Left ventricle myocardium inferior (tissue), 1 donor: ENCODE results near the gene HES2. TPM values are rescaled to one million over a fixed set of nuclear protein-coding genes. Genes with fewer than 3 reads are reported as not detected.

Experiments
- DNase-seq: peaks from one replicate; pipeline ENCODE4 v3.0.0-alpha.2; 2020
- H3K27ac ChIP-seq: fragments of 200-600 bp; replicated peaks from 2 replicates; pipeline ENCODE4 v1.8.0; 2021
- H3K27me3 ChIP-seq: fragments of 200-600 bp; 2 replicates; pipeline ENCODE4 v1.8.0; 2021; ENCODE audit warnings: low read depth
- H3K36me3 ChIP-seq: fragments of 200-600 bp; 2 replicates; pipeline ENCODE4 v1.8.0; 2021
- H3K4me1 ChIP-seq: fragments of 200-600 bp; 2 replicates; pipeline ENCODE4 v1.8.0; 2021
- H3K4me3 ChIP-seq: fragments of 200-600 bp; 2 replicates; pipeline ENCODE4 v1.8.0; 2021; ENCODE audit warnings: mild to moderate bottlenecking, moderate library complexity
- H3K9me3 ChIP-seq: fragments of 200-600 bp; replicated peaks from 2 replicates; pipeline ENCODE4 v1.8.0; 2021
- intact Hi-C: fragments of 100-400 bp; cut with micrococcal nuclease; formaldehyde crosslinking; loops from one replicate; pipeline ENCODE4 v1.11.0; 2022
- total RNA-seq: library from RNA; stranded (reverse); fragmentation: NEBNext Ultra II Directional; extraction: Animal tissue kit (Norgen Biotek cat#: 25700); gene quantifications from one replicate; pipeline ENCODE4 v1.2.1, GENCODE V29; 2021
- TF ChIP-seq, protein P1 (sequence below): fragments of 200-600 bp; IDR thresholded peaks from 2 replicates; pipeline ENCODE4 v1.8.0; 2021; ENCODE audit warnings: antibody characterized with exemption, mild to moderate bottlenecking, borderline replicate concordance
- donor health status: DM: no; HTN: yes; CAD: no; lungs with severe emphysema.

Gene HES2
- total RNA-seq, 1 donor from 2014 or later, result not detected

DNA sequence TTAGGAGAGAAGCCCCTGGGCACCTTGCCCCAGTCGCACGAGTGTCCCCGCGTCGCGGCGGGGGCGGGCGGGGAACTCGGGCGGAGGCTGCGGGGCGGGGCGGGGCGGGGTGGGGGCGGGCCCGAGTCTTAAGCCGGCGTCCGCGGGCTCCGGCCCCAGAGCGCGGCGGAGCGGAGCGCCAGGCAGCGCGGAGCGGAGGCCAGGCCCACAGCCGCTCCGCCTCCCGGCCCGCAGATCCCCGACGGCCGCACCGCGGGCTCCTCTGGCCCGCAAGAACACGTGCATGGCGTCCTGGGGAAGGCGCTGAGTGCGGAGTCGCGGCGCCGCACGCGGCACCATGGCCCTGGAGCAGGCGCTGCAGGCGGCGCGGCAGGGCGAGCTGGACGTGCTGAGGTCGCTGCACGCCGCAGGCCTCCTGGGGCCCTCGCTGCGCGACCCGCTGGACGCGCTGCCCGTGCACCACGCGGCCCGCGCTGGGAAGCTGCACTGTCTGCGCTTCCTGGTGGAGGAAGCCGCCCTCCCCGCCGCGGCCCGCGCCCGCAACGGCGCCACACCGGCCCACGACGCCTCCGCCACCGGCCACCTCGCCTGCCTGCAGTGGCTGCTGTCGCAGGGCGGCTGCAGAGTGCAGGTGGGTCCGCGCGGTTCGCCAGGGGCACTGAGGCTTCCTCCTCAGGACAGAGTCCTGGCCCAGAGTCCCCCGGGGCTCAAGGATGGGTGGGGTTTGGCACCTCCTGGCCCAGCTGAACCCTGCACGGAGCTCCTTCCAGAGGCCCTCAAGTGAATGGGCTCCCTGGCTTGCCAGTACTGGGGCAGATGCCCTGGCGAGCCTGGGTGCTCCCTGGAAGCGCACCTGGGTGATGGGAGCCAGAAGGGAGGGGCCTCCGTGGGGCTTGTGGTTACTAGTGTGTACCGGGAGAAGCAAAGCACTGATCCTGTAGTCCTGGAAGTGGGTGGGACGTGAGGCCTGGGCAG is 5.2 kb upstream of the HES2 start, which contains the start of gene ESPN:
TSS of gene ESPN (plus strand) at position 158 of the 975 bp plus-strand sequence. CDS start at position 338, 180 bp downstream.
- no peak for DNase-seq
- Histone ChIP-seq H3K36me3 (no peaks in the 10 kb centered on the region), H3K27me3 (peaks cover 100% of the 10 kb centered on the region), H3K9me3 (no peaks in the 10 kb centered on the region), H3K27ac (no peak within 1 kb of the TSS), H3K4me3 (peak within 1 kb of the TSS; percentile 44), H3K4me1 (peaks cover 47% of the 10 kb centered on the region)
- intact Hi-C loops, result no loop called here
- TF ChIP-seq, protein P1, sequence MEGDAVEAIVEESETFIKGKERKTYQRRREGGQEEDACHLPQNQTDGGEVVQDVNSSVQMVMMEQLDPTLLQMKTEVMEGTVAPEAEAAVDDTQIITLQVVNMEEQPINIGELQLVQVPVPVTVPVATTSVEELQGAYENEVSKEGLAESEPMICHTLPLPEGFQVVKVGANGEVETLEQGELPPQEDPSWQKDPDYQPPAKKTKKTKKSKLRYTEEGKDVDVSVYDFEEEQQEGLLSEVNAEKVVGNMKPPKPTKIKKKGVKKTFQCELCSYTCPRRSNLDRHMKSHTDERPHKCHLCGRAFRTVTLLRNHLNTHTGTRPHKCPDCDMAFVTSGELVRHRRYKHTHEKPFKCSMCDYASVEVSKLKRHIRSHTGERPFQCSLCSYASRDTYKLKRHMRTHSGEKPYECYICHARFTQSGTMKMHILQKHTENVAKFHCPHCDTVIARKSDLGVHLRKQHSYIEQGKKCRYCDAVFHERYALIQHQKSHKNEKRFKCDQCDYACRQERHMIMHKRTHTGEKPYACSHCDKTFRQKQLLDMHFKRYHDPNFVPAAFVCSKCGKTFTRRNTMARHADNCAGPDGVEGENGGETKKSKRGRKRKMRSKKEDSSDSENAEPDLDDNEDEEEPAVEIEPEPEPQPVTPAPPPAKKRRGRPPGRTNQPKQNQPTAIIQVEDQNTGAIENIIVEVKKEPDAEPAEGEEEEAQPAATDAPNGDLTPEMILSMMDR, result no peak

GRCh38 chr1:6424000-6424565 is 4.4 kb upstream of the HES2 start:
- peaks cover 100% of the 10 kb centered on the region for H3K27me3 ChIP-seq

GRCh38 chr1:6423321-6423999 is 3.7 kb upstream of the HES2 start:
- intact Hi-C loops, result no loop called here
- TF ChIP-seq, protein P1, result peak; percentile 63
- Histone ChIP-seq H3K27me3 (peaks cover 100% of the 10 kb centered on the region), H3K4me1 (peaks cover 56% of the 10 kb centered on the region), H3K9me3 (no peaks in the 10 kb centered on the region), H3K36me3 (no peaks in the 10 kb centered on the region), H3K4me3 (peak overlapping the region; percentile 7), H3K27ac (no peak overlapping the region)
- DNase-seq, result no peak

More at GRCh38 chr1:6424000-6424565, 4.4 kb upstream of the HES2 start:
- intact Hi-C loops, result no loop called here
- TF ChIP-seq, protein P1, result no peak
- DNase-seq, result no peak
- H3K4me3 ChIP-seq, result peak overlapping the region; percentile 7
- H3K9me3 ChIP-seq, result no peaks in the 10 kb centered on the region
- H3K36me3 ChIP-seq, result no peaks in the 10 kb centered on the region
- no peak overlapping the region for H3K27ac ChIP-seq
- peaks cover 49% of the 10 kb centered on the region for H3K4me1 ChIP-seq

DNA sequence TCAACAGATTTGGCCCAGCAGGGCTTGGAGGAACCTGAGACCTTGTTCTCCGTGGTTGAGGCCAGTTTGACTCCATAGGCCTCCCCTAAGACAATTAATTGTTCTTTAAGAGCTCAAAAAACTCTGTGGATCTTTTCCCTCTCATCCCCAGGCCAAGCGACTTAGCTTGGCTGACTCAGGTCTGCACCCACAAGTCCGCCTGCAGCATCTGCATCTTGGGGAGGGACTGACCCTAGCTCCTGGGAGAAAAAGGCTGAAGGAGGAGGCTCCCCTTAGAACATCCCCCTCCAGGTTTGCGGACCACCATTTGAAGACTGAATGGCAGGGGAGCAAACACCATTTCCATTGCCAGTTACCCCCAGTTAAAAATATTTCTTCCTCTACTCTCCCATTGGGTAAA is 1.5 kb upstream of the HES2 start:
- Histone ChIP-seq H3K9me3 (no peaks in the 10 kb centered on the region), H3K36me3 (no peaks in the 10 kb centered on the region), H3K4me3 (no peak overlapping the region), H3K4me1 (peaks cover 56% of the 10 kb centered on the region), H3K27me3 (peaks cover 100% of the 10 kb centered on the region), H3K27ac (no peak overlapping the region)
- TF ChIP-seq, protein P1, result no peak
- DNase-seq, result no peak
- intact Hi-C loops, result no loop called here

DNA sequence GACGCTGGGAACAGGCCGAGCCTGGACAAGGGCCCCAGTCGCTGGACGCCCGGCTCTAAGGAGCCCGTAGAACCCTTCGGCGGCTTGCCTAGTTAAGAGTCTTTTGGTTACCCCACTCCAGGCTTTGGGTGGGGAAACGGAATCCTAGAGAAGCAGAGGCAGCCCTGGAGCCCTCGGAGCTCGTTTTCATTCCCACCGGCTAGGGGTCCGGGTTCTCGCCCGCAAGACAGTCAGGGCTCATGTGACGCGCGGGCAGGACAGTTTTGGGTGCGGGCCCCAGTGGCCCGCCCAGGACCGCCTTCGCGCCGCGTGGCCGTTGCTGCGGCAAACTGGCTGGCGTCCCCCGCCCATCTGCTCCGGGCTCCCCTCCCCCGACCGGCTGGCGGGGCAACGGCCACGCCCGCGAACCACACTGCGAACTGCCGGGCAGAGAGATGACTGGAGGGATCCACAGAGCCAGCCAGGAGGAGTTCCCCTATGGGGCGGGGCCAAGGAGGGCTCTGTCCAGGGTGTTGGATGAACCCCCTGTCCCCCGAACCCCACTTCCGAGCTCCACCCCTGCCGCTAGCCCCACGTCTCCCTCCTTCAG is 829 bp upstream of the HES2 start:
- TF ChIP-seq, protein P1, result no peak
- H3K27ac ChIP-seq, result no peak overlapping the region
- H3K4me1 ChIP-seq, result peaks cover 55% of the 10 kb centered on the region
- H3K36me3 ChIP-seq, result no peaks in the 10 kb centered on the region
- peak overlapping the region; percentile 58 for H3K4me3 ChIP-seq
- DNase-seq, result no peak
- H3K27me3 ChIP-seq, result peaks cover 100% of the 10 kb centered on the region
- intact Hi-C loops, result no loop called here
- H3K9me3 ChIP-seq, result no peaks in the 10 kb centered on the region
